Activated T-helper 17 cell treated with anti-CD3 and anti-CD28 coated beads, Interleukin-2, amount 50 U/mL, for 72 hours (primary cell): ENCODE data around the gene SLC27A2. TPM values are rescaled to one million over a fixed set of nuclear protein-coding genes. Genes with fewer than 3 reads are reported as not detected.
"Not testable (repeated sequence)": the region's sequence is repeated elsewhere in the genome, so short reads cannot be mapped to it uniquely, and the experiment has no call there.

Experiments used
- ATAC-seq: fragments of 150-1000 bp; cut with Tn5 transposase; replicated peaks from 2 replicates; pipeline ENCODE4 v1.10.0; 2021; ENCODE audit warnings: mild to moderate bottlenecking, moderate library complexity
- H3K27ac Mint-ChIP-seq: one replicate; pipeline ENCODE4 v1.8.0; 2022; ENCODE audit warnings: mixed read lengths
- H3K27me3 Mint-ChIP-seq: one replicate; pipeline ENCODE4 v1.8.0; 2022; ENCODE audit warnings: mixed read lengths
- H3K36me3 Mint-ChIP-seq: one replicate; pipeline ENCODE4 v1.8.0; 2022; ENCODE audit warnings: low read depth, mild to moderate bottlenecking, mixed read lengths
- H3K4me1 Mint-ChIP-seq: one replicate; pipeline ENCODE4 v1.8.0; 2022; ENCODE audit warnings: mixed read lengths
- H3K4me3 Mint-ChIP-seq: one replicate; pipeline ENCODE4 v1.8.0; 2022; ENCODE audit warnings: mild to moderate bottlenecking, mixed read lengths
- H3K9me3 Mint-ChIP-seq: one replicate; pipeline ENCODE4 v1.8.0; 2022; ENCODE audit warnings: mixed read lengths
- total RNA-seq, 2 donors: library from RNA; stranded (reverse); gene quantifications; one replicate each; pipeline ENCODE4 v1.2.3, GENCODE V29; 2022

The SLC27A2 gene
- total RNA-seq, 2 donors from 2014 or later: 15.9 to 41.7 TPM

GRCh38 chr15:50148362-50148963 is 33.5 kb upstream of the SLC27A2 start:
- Mint-ChIP-seq H3K36me3 (no peaks in the 10 kb centered on the region), H3K4me3 (no peak overlapping the region), H3K27me3 (peaks cover 3% of the 10 kb centered on the region), H3K9me3 (no peaks in the 10 kb centered on the region), H3K4me1 (peaks cover 16% of the 10 kb centered on the region), H3K27ac (no peak overlapping the region)
- ATAC-seq: no peak

DNA sequence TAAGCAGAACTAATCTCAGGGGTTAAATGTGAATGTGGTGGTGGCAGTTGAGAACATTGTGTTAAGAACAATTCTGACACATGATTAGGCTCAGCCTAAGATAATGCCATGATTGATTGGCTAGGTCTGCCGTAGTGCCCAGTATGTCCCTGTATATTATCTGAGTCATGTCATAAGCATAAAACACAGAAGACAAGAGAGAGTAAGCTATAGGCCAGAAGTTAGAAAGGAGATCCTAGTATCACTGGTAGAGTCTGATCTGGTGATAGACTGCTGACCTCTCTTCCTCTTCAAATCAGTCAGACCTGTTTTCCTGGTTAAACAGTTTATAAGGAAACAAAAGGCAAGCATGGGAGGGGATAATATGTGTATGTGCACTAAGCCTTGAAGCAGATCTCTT is 32.9 kb upstream of the SLC27A2 start:
- Mint-ChIP-seq H3K27me3 (peaks cover 3% of the 10 kb centered on the region), H3K9me3 (no peaks in the 10 kb centered on the region), H3K4me3 (no peak overlapping the region), H3K4me1 (peaks cover 12% of the 10 kb centered on the region), H3K36me3 (no peaks in the 10 kb centered on the region), H3K27ac (no peak overlapping the region)
- ATAC-seq: peak; percentile 21

- H3K36me3 Mint-ChIP-seq: no peaks in the 10 kb centered on the region
- no peaks in the 10 kb centered on the region for H3K9me3 Mint-ChIP-seq
- H3K4me1 Mint-ChIP-seq: peaks cover 4% of the 10 kb centered on the region
- peak; percentile 66 for ATAC-seq
- H3K4me3 Mint-ChIP-seq: no peak overlapping the region
- peaks cover 3% of the 10 kb centered on the region for H3K27me3 Mint-ChIP-seq
- H3K27ac Mint-ChIP-seq: peak overlapping the region; percentile 44
Measured at GRCh38 chr15:50150349-50150748, 31.6 kb upstream of the SLC27A2 start.

DNA sequence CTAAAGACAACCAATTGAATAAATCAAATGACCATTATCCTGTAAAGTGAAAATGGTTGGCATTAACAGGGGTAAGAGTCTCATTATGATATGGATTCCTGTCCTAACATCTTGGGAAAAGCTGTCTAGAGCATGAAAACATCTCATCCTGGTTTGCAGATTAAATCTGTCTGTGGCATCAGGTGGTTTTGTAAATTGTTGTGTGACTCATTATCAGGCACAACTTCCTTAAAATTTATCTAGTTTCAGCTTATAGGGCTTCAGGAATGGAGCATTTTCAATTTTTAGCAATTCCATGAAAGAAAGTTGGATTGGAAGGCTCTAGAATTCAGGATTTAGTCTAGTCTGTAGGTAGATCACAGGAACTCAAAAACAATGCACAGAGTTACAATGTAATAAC is 31.1 kb upstream of the SLC27A2 start:
- H3K27ac Mint-ChIP-seq: no peak overlapping the region
- H3K27me3 Mint-ChIP-seq: peaks cover 3% of the 10 kb centered on the region
- H3K9me3 Mint-ChIP-seq: no peaks in the 10 kb centered on the region
- peaks cover 4% of the 10 kb centered on the region for H3K4me1 Mint-ChIP-seq
- H3K36me3 Mint-ChIP-seq: no peaks in the 10 kb centered on the region
- no peak overlapping the region for H3K4me3 Mint-ChIP-seq
- no peak for ATAC-seq

- H3K9me3 Mint-ChIP-seq: no peaks in the 10 kb centered on the region
- H3K27me3 Mint-ChIP-seq: peaks cover 3% of the 10 kb centered on the region
- H3K4me3 Mint-ChIP-seq: no peak overlapping the region
- no peaks in the 10 kb centered on the region for H3K36me3 Mint-ChIP-seq
- no peak for ATAC-seq
- no peak overlapping the region for H3K27ac Mint-ChIP-seq
- H3K4me1 Mint-ChIP-seq: peaks cover 4% of the 10 kb centered on the region
Measured at GRCh38 chr15:50151476-50151875, 30.5 kb upstream of the SLC27A2 start.

- ATAC-seq, H3K36me3 Mint-ChIP-seq, H3K4me3 Mint-ChIP-seq, H3K4me1 Mint-ChIP-seq, H3K27me3 Mint-ChIP-seq, H3K27ac Mint-ChIP-seq: not testable (repeated sequence)
- H3K9me3 Mint-ChIP-seq: peaks cover 11% of the 10 kb centered on the region
Measured at GRCh38 chr15:50158236-50158635, 23.8 kb upstream of the SLC27A2 start.

DNA sequence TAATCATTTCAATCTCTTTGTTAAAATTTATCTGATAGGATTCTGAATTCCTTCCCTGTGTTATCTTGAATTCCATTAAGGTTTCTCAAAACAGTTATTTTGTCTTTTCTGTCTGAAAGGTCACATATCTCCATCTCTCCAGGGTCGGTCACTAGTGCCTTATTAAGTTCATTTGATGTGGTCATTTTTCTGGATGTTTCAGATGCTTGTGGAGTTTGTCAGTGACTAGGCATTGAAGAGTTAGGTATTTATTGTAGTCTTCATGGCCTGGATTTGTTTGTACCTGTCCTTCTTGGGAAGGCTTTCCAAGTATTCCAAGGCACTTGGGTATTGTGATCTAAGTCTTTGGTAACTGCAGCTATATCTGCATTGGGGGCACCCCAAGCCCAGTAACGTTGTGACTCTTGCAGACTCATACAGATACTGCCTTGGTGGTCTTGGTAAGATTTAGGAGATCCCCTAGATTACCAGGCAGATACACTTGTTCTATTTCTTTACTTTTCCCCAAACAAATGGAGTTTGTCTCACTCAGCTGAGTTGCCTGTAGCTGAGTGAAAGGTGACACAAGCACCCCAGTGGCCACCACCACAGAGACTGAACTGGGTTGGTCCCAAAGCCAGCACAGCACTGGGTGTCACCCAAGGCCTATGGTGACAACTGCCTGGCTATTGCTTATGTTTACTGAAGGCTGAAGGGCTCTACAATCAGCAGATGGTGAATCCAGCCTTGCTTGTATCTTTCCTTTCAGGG is 18.9 kb upstream of the SLC27A2 start:
- Mint-ChIP-seq H3K27ac (no peak overlapping the region), H3K4me1 (no peaks in the 10 kb centered on the region), H3K36me3 (no peaks in the 10 kb centered on the region), H3K27me3 (peaks cover 23% of the 10 kb centered on the region), H3K9me3 (peaks cover 5% of the 10 kb centered on the region), H3K4me3 (no peak overlapping the region)
- no peak for ATAC-seq

GRCh38 chr15:50163719-50164410 is 18.1 kb upstream of the SLC27A2 start:
- Mint-ChIP-seq H3K4me3 (no peak overlapping the region), H3K36me3 (no peaks in the 10 kb centered on the region), H3K27ac (no peak overlapping the region), H3K27me3 (peaks cover 25% of the 10 kb centered on the region), H3K9me3 (peaks cover 5% of the 10 kb centered on the region), H3K4me1 (no peaks in the 10 kb centered on the region)
- no peak for ATAC-seq

DNA sequence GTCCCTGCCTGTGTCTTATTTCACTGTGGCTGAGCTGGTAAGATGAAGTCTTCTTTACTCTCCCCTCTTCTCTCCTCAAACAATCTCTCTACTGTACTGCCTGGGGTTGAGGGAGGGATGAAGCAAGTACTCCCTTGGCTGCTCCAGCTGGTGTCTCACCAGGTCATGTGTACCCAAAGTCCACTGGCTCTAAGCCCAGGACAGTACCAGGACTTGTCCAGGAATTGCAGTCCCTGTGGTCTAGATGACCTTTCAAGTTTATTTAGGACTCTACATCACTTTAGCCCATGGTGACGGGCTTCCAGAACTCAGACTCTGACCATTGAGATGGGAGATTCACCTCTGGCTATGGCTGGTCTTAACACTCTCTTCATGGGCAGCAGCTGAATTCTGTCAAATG is 17.5 kb upstream of the SLC27A2 start:
- H3K4me1 Mint-ChIP-seq: no peaks in the 10 kb centered on the region
- no peaks in the 10 kb centered on the region for H3K36me3 Mint-ChIP-seq
- no peak overlapping the region for H3K27ac Mint-ChIP-seq
- H3K9me3 Mint-ChIP-seq: peaks cover 5% of the 10 kb centered on the region
- H3K4me3 Mint-ChIP-seq: no peak overlapping the region
- peaks cover 25% of the 10 kb centered on the region for H3K27me3 Mint-ChIP-seq
- ATAC-seq: no peak

DNA sequence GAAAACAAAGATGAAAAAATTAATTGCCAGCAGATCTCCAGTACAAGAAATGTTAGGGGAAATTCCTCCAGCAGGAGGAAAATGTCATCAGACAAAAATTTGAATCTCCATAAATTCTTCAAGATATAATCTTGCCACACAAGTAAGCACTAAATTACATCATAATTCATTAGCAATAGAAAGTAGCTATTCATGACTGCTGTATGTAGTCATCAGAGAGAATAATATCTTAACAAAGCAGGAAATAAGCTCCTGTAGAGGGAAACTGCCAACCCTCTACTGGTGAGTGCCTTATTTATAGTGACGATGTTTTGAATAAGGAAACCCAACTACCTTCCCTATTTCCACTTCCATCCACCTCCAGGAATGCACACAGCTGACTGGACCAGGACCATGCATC is 15.8 kb upstream of the SLC27A2 start:
- Mint-ChIP-seq H3K27me3 (peaks cover 35% of the 10 kb centered on the region), H3K36me3 (no peaks in the 10 kb centered on the region), H3K27ac (no peak overlapping the region), H3K9me3 (peaks cover 5% of the 10 kb centered on the region), H3K4me1 (no peaks in the 10 kb centered on the region), H3K4me3 (no peak overlapping the region)
- no peak for ATAC-seq

DNA sequence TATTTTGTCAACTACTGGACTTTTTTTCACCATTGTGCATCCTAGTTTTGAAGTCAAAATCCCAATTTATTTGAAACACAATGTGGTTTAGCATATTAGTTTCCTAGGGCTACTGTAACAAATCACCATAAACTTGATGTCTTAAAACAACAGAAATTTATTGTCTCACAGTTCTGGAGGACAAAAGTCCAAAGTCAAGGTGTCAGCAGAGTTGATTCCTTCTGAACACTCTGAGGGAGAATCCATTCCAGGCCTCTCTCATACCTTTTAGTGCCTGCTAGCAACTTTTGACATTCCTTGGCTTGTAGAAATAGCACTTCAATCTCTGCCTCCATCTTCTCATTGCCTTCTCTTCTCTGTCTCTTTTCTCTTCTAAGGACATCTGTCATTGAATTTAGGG is 14.9 kb upstream of the SLC27A2 start:
- no peak overlapping the region for H3K4me3 Mint-ChIP-seq
- no peak for ATAC-seq
- no peak overlapping the region for H3K27ac Mint-ChIP-seq
- H3K9me3 Mint-ChIP-seq: peaks cover 5% of the 10 kb centered on the region
- H3K36me3 Mint-ChIP-seq: no peaks in the 10 kb centered on the region
- peaks cover 40% of the 10 kb centered on the region for H3K27me3 Mint-ChIP-seq
- no peaks in the 10 kb centered on the region for H3K4me1 Mint-ChIP-seq

- no peaks in the 10 kb centered on the region for H3K4me1 Mint-ChIP-seq
- no peak for ATAC-seq
- no peaks in the 10 kb centered on the region for H3K9me3 Mint-ChIP-seq
- peaks cover 33% of the 10 kb centered on the region for H3K27me3 Mint-ChIP-seq
- H3K36me3 Mint-ChIP-seq: no peaks in the 10 kb centered on the region
- H3K4me3 Mint-ChIP-seq: no peak overlapping the region
- H3K27ac Mint-ChIP-seq: peak overlapping the region; percentile 11
Measured at GRCh38 chr15:50168379-50168778, 13.6 kb upstream of the SLC27A2 start.

- H3K27me3 Mint-ChIP-seq: peaks cover 35% of the 10 kb centered on the region
- ATAC-seq: no peak
- no peaks in the 10 kb centered on the region for H3K36me3 Mint-ChIP-seq
- no peak overlapping the region for H3K4me3 Mint-ChIP-seq
- H3K4me1 Mint-ChIP-seq: no peaks in the 10 kb centered on the region
- no peaks in the 10 kb centered on the region for H3K9me3 Mint-ChIP-seq
- no peak overlapping the region for H3K27ac Mint-ChIP-seq
Measured at GRCh38 chr15:50168783-50169411, 13.1 kb upstream of the SLC27A2 start.

- H3K27ac Mint-ChIP-seq, H3K4me1 Mint-ChIP-seq, H3K36me3 Mint-ChIP-seq, H3K4me3 Mint-ChIP-seq, ATAC-seq, H3K9me3 Mint-ChIP-seq: not testable (repeated sequence)
- H3K27me3 Mint-ChIP-seq: peaks cover 36% of the 10 kb centered on the region
Measured at GRCh38 chr15:50172360-50172895, 9.6 kb upstream of the SLC27A2 start.
